ENCODE measurements around the gene APOL6.

DNA sequence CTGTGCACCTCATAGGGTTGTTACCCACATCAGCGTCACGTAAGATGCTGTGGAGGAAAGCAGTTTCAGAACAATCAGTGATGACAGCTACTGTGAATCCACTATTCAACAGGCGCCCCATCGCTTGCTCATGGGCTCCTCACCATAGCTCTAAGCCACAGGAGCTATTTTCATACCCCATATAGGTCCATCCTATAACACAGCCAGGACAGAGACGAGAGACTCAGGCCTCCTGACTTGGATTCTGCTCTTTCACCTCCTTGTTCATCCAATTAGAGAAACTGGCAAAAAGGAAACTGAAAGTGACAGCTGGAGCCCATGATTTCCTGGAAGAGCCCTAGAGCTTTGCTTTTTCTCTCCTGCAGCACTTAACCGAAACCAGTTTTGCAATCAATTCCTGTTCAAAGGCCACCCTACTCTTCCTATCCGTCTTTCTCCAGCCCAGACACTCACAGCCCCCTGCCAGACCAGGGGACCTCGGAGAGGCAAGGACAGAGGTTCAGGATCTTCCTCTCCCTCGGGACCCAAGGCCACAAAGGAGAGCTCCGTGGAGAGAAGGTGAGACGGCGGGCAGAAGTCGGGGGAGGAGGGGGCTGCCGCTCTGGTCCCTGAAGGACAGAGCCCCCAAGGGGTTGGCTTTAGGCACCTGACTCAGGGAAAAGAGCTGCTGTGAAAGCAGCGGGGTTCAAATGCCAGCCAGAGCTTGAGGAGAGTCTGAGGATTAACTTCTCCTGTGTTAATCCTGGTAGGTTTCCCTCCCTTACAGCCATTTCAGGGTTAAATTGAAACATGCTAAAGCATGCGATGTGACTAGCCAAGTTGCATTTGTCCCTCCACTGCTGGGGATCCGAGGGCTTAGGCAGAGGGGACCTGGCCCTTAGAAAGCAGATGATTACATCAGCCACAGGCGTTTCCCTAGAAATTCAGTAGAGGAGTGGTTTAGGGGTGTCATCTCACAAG, at the start of gene APOL6:
- TF ChIP-seq CTCF (tag by site-specific recombination; IDR thresholded peaks at IDR 0.05) (no peak), PATZ1 (tag by site-specific recombination; IDR thresholded peaks at IDR 0.05) (no peak), ZNF623 (tag by site-specific recombination; IDR thresholded peaks at IDR 0.05) (no peak), ZBTB21 (tag by site-specific recombination; IDR thresholded peaks at IDR 0.05) (no peak), OSR2 (tag by site-specific recombination; IDR thresholded peaks at IDR 0.05) (no peak), ZNF132 (tag by site-specific recombination; IDR thresholded peaks at IDR 0.05; ENCODE audit: borderline replicate concordance) (no peak)
- TF ChIP-seq, protein P1, sequence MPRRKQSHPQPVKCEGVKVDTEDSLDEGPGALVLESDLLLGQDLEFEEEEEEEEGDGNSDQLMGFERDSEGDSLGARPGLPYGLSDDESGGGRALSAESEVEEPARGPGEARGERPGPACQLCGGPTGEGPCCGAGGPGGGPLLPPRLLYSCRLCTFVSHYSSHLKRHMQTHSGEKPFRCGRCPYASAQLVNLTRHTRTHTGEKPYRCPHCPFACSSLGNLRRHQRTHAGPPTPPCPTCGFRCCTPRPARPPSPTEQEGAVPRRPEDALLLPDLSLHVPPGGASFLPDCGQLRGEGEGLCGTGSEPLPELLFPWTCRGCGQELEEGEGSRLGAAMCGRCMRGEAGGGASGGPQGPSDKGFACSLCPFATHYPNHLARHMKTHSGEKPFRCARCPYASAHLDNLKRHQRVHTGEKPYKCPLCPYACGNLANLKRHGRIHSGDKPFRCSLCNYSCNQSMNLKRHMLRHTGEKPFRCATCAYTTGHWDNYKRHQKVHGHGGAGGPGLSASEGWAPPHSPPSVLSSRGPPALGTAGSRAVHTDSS (tag by site-specific recombination; IDR thresholded peaks at IDR 0.05) = no peak
- TF ChIP-seq, protein P2, sequence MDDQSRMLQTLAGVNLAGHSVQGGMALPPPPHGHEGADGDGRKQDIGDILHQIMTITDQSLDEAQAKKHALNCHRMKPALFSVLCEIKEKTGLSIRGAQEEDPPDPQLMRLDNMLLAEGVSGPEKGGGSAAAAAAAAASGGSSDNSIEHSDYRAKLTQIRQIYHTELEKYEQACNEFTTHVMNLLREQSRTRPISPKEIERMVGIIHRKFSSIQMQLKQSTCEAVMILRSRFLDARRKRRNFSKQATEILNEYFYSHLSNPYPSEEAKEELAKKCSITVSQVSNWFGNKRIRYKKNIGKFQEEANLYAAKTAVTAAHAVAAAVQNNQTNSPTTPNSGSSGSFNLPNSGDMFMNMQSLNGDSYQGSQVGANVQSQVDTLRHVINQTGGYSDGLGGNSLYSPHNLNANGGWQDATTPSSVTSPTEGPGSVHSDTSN (CRISPR knock-in tag; IDR thresholded peaks at IDR 0.05) = no peak
- TF ChIP-seq, protein P3, sequence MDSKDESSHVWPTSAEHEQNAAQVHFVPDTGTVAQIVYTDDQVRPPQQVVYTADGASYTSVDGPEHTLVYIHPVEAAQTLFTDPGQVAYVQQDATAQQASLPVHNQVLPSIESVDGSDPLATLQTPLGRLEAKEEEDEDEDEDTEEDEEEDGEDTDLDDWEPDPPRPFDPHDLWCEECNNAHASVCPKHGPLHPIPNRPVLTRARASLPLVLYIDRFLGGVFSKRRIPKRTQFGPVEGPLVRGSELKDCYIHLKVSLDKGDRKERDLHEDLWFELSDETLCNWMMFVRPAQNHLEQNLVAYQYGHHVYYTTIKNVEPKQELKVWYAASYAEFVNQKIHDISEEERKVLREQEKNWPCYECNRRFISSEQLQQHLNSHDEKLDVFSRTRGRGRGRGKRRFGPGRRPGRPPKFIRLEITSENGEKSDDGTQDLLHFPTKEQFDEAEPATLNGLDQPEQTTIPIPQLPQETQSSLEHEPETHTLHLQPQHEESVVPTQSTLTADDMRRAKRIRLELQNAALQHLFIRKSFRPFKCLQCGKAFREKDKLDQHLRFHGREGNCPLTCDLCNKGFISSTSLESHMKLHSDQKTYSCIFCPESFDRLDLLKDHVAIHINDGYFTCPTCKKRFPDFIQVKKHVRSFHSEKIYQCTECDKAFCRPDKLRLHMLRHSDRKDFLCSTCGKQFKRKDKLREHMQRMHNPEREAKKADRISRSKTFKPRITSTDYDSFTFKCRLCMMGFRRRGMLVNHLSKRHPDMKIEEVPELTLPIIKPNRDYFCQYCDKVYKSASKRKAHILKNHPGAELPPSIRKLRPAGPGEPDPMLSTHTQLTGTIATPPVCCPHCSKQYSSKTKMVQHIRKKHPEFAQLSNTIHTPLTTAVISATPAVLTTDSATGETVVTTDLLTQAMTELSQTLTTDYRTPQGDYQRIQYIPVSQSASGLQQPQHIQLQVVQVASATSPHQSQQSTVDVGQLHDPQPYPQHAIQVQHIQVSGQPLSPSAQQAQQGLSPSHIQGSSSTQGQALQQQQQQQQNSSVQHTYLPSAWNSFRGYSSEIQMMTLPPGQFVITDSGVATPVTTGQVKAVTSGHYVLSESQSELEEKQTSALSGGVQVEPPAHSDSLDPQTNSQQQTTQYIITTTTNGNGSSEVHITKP (tag by site-specific recombination; IDR thresholded peaks at IDR 0.05) = no peak
